Esophagus muscularis mucosa (tissue), 4 donors: ENCODE measurements around the gene SLC37A3.

Experiments
- CTCF ChIP-seq, 3 experiments: fragments of 200-600 bp in 2 of 3; fragments of 450-650 bp in 1 of 3; sonication (generic) in 2 of 3; IDR thresholded peaks; one replicate each; pipeline ENCODE4 v1.5.1; 2017 to 2019; ENCODE audit warnings: antibody characterized with exemption in 3 of 3, mild to moderate bottlenecking in 2 of 3, moderate library complexity in 1 of 3
- EP300 ChIP-seq: sonication (generic); formaldehyde crosslinking; IDR thresholded peaks from one replicate; pipeline ENCODE4 v1.6.1; 2017; ENCODE audit warnings: antibody characterized with exemption
- POLR2A ChIP-seq: fragments of 450-650 bp; IDR thresholded peaks from one replicate; pipeline ENCODE4 v1.6.1; 2017; ENCODE audit warnings: antibody characterized with exemption, moderate library complexity, mild to moderate bottlenecking, low read depth
- POLR2AphosphoS5 ChIP-seq, 2 donors: sonication (generic); formaldehyde crosslinking; IDR thresholded peaks; one replicate each; pipeline ENCODE4 v1.6.1; 2017; ENCODE audit warnings: antibody characterized with exemption in 2 of 2

GRCh38 chr7:140284062-140284461 is 114.3 kb downstream of the SLC37A3 start:
- no peak for TF ChIP-seq CTCF (IDR thresholded peaks at IDR 0.05)
- no peak for TF ChIP-seq POLR2A
- no peak for TF ChIP-seq EP300
- TF ChIP-seq POLR2AphosphoS5 (IDR thresholded peaks at IDR 0.05) = no peak
